IMR-90 (cell line): Measurements from ENCODE around the gene THRB.

ENCODE experiments used
- BHLHE40 ChIP-seq: fragments of 150-350 bp; IDR thresholded peaks from 2 replicates; pipeline ENCODE4 v1.6.1; 2016; ENCODE audit warnings: mild to moderate bottlenecking, low read depth, low read length
- MAFK ChIP-seq: IDR thresholded peaks from 2 replicates; pipeline ENCODE4 v1.6.1; 2012; ENCODE audit warnings: low read depth, low read length, improper control_type of control experiment
- MAZ ChIP-seq: IDR thresholded peaks from 2 replicates; pipeline ENCODE4 v1.6.1; 2012; ENCODE audit warnings: low read depth, mild to moderate bottlenecking, low read length, improper control_type of control experiment, moderate library complexity, borderline replicate concordance
- MXI1 ChIP-seq: IDR thresholded peaks from 2 replicates; pipeline ENCODE4 v1.6.1; 2012; ENCODE audit warnings: low read depth, mild to moderate bottlenecking, low read length, moderate library complexity, borderline replicate concordance
- POLR2A ChIP-seq: IDR thresholded peaks from 2 replicates; pipeline ENCODE4 v1.6.1; 2012; ENCODE audit warnings: mild to moderate bottlenecking, low read depth, low read length
- RAD21 ChIP-seq: IDR thresholded peaks from 2 replicates; pipeline ENCODE4 v1.6.1; 2012; ENCODE audit warnings: low read length, improper control_type of control experiment
- RCOR1 ChIP-seq: IDR thresholded peaks from 2 replicates; pipeline ENCODE4 v1.6.1; 2012; ENCODE audit warnings: mild to moderate bottlenecking, low read length, improper control_type of control experiment; ENCODE audit not compliant: insufficient replicate concordance
- SMC3 ChIP-seq: fragments of 150-350 bp; IDR thresholded peaks from 2 replicates; pipeline ENCODE4 v1.6.1; 2016; ENCODE audit warnings: low read depth, mild to moderate bottlenecking, antibody characterized with exemption, low read length, moderate library complexity
- TF ChIP-seq, protein P1 (sequence below): conservative IDR thresholded peaks from 2 replicates; pipeline ENCODE4 v1.5.1; 2012; ENCODE audit warnings: mild to moderate bottlenecking, low read depth, low read length, improper control_type of control experiment
- TF ChIP-seq, protein P2 (sequence below): fragments of 150-350 bp; IDR thresholded peaks from 2 replicates; pipeline ENCODE4 v1.6.1; 2017; ENCODE audit warnings: mild to moderate bottlenecking, antibody characterized with exemption, low read length, low read depth

DNA sequence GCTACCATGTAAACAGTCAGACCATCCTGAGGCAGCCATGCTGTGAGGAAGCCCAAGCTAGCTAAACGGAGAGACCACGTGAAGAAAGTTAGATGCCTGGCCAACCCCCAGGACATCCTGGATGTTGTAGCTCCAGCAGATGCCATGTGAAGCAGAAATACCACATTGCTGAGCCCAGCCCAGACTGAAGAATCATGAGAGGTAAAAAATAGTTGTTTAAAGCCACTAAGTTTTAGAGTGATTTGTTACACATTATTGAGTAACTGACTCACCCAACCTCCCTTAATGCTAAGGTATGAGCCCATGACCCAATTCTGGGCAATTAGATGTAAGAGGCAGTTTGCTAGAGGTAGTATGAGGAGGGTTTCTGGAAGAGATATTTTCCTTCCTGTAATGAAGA is 200.5 kb downstream of the THRB start:
- TF ChIP-seq, protein P1, sequence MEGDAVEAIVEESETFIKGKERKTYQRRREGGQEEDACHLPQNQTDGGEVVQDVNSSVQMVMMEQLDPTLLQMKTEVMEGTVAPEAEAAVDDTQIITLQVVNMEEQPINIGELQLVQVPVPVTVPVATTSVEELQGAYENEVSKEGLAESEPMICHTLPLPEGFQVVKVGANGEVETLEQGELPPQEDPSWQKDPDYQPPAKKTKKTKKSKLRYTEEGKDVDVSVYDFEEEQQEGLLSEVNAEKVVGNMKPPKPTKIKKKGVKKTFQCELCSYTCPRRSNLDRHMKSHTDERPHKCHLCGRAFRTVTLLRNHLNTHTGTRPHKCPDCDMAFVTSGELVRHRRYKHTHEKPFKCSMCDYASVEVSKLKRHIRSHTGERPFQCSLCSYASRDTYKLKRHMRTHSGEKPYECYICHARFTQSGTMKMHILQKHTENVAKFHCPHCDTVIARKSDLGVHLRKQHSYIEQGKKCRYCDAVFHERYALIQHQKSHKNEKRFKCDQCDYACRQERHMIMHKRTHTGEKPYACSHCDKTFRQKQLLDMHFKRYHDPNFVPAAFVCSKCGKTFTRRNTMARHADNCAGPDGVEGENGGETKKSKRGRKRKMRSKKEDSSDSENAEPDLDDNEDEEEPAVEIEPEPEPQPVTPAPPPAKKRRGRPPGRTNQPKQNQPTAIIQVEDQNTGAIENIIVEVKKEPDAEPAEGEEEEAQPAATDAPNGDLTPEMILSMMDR, result no peak
- TF ChIP-seq MXI1 (no peak), POLR2A (no peak), SMC3 (no peak), MAFK (no peak), MAZ (no peak), BHLHE40 (no peak), RAD21 (no peak), RCOR1 (no peak)
- TF ChIP-seq, protein P2, sequence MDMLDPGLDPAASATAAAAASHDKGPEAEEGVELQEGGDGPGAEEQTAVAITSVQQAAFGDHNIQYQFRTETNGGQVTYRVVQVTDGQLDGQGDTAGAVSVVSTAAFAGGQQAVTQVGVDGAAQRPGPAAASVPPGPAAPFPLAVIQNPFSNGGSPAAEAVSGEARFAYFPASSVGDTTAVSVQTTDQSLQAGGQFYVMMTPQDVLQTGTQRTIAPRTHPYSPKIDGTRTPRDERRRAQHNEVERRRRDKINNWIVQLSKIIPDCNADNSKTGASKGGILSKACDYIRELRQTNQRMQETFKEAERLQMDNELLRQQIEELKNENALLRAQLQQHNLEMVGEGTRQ, result no peak
